ENCODE data around the gene RASSF4. TPM values are rescaled to one million over a fixed set of nuclear protein-coding genes. Genes with fewer than 3 reads are reported as not detected.

Gene RASSF4
- polyA plus RNA-seq, 1 donor (not counting 4 experiments of a cell fraction or from before 2014, with no cell fraction given) = 0.20 TPM

GRCh38 chr10:44961931-44962750, 2.5 kb downstream of the RASSF4 start:
- no peak overlapping the region for H3K9ac ChIP-seq (ENCODE audit: control insufficient read depth, extremely low read depth, insufficient read depth, low read length)
- no peak for TF ChIP-seq EZH2 (IDR thresholded peaks at IDR 0.05; ENCODE audit: low read length)
- TF ChIP-seq CTCF (optimal IDR thresholded peaks at IDR 0.05 in 1 of 3, IDR thresholded peaks at IDR 0.05 in 1 of 3, conservative IDR thresholded peaks at IDR 0.05 in 1 of 3; ENCODE audit: extremely low read depth in 1 of 3, insufficient read depth in 2 of 3, low read length in 3 of 3) = peak in 1 of 3 experiments; percentile 63
- no peaks in the 10 kb centered on the region for H3K27me3 ChIP-seq (ENCODE audit: control insufficient read depth, extremely low read depth, insufficient read depth, low read length)
- no peaks in the 10 kb centered on the region for H3K36me3 ChIP-seq (ENCODE audit: control insufficient read depth in 2 of 2, extremely low read depth in 1 of 2, insufficient read depth in 2 of 2, low read length in 2 of 2)
- no peak overlapping the region for H3K4me2 ChIP-seq (ENCODE audit: control insufficient read depth, extremely low read depth, insufficient read depth, low read depth, low read length)
- FAIRE-seq (peak; percentile 49), DNase-seq (ENCODE audit: low read depth, low spot score) (no peak)
- no peaks in the 10 kb centered on the region for H3K79me2 ChIP-seq (ENCODE audit: control insufficient read depth, insufficient read depth, low read length)
- no peak overlapping the region for H3K27ac ChIP-seq (ENCODE audit: control insufficient read depth, insufficient read depth, low read length)
- no peak overlapping the region for H3K4me3 ChIP-seq (ENCODE audit: control insufficient read depth in 2 of 3, extremely low read depth in 1 of 3, insufficient read depth in 2 of 3, low read depth in 1 of 3, low read length in 3 of 3)
- H3K9me3 ChIP-seq (ENCODE audit: control insufficient read depth, low read depth, low read length) = no peaks in the 10 kb centered on the region
- dilution Hi-C loops (cut with MboI; ENCODE audit: extremely low pct_ligation_motif_present, low sequenced_read_pairs) = no loop called here
- H3K4me1 ChIP-seq (ENCODE audit: control insufficient read depth, extremely low read depth, insufficient read depth, low read length) = peaks cover 14% of the 10 kb centered on the region
- H2AFZ ChIP-seq (ENCODE audit: control insufficient read depth, low read length) = no peak overlapping the region
- no peaks in the 10 kb centered on the region for H3K9me1 ChIP-seq (ENCODE audit: control insufficient read depth, extremely low read depth, insufficient read depth, low read length)
- no peaks in the 10 kb centered on the region for H4K20me1 ChIP-seq (ENCODE audit: control insufficient read depth, extremely low read depth, insufficient read depth, low read length)

GRCh38 chr10:44962870-44963738, 3.5 kb downstream of the RASSF4 start:
- H3K9me1 ChIP-seq (ENCODE audit: control insufficient read depth, extremely low read depth, insufficient read depth, low read length) = no peaks in the 10 kb centered on the region
- H3K79me2 ChIP-seq (ENCODE audit: control insufficient read depth, insufficient read depth, low read length) = no peaks in the 10 kb centered on the region
- no peaks in the 10 kb centered on the region for H3K27me3 ChIP-seq (ENCODE audit: control insufficient read depth, extremely low read depth, insufficient read depth, low read length)
- dilution Hi-C loops (cut with MboI; ENCODE audit: extremely low pct_ligation_motif_present, low sequenced_read_pairs) = no loop called here
- FAIRE-seq (no peak), DNase-seq (ENCODE audit: low read depth, low spot score) (no peak)
- no peak overlapping the region for H3K9ac ChIP-seq (ENCODE audit: control insufficient read depth, extremely low read depth, insufficient read depth, low read length)
- H3K4me1 ChIP-seq (ENCODE audit: control insufficient read depth, extremely low read depth, insufficient read depth, low read length) = peaks cover 12% of the 10 kb centered on the region
- H4K20me1 ChIP-seq (ENCODE audit: control insufficient read depth, extremely low read depth, insufficient read depth, low read length) = no peaks in the 10 kb centered on the region
- no peak overlapping the region for H3K4me3 ChIP-seq (ENCODE audit: control insufficient read depth in 2 of 3, extremely low read depth in 1 of 3, insufficient read depth in 2 of 3, low read depth in 1 of 3, low read length in 3 of 3)
- no peaks in the 10 kb centered on the region for H3K36me3 ChIP-seq (ENCODE audit: control insufficient read depth in 2 of 2, extremely low read depth in 1 of 2, insufficient read depth in 2 of 2, low read length in 2 of 2)
- peak; percentile 16 to 38 (median 30) for TF ChIP-seq CTCF (optimal IDR thresholded peaks at IDR 0.05 in 1 of 3, IDR thresholded peaks at IDR 0.05 in 1 of 3, conservative IDR thresholded peaks at IDR 0.05 in 1 of 3; ENCODE audit: extremely low read depth in 1 of 3, insufficient read depth in 2 of 3, low read length in 3 of 3)
- TF ChIP-seq EZH2 (IDR thresholded peaks at IDR 0.05; ENCODE audit: low read length) = no peak
- no peaks in the 10 kb centered on the region for H3K9me3 ChIP-seq (ENCODE audit: control insufficient read depth, low read depth, low read length)
- no peak overlapping the region for H3K27ac ChIP-seq (ENCODE audit: control insufficient read depth, insufficient read depth, low read length)
- H2AFZ ChIP-seq (ENCODE audit: control insufficient read depth, low read length) = no peak overlapping the region
- H3K4me2 ChIP-seq (ENCODE audit: control insufficient read depth, extremely low read depth, insufficient read depth, low read depth, low read length) = no peak overlapping the region
